ENCODE results near the gene ATP5ME. TPM values are rescaled to one million over a fixed set of nuclear protein-coding genes. Genes with fewer than 3 reads are reported as not detected.
"Not testable (repeated sequence)": the region's sequence is repeated elsewhere in the genome, so short reads cannot be mapped to it uniquely, and the experiment has no call there.

ATP5ME gene
- polyA plus RNA-seq, 2 donors, result 539 to 570 TPM

DNA sequence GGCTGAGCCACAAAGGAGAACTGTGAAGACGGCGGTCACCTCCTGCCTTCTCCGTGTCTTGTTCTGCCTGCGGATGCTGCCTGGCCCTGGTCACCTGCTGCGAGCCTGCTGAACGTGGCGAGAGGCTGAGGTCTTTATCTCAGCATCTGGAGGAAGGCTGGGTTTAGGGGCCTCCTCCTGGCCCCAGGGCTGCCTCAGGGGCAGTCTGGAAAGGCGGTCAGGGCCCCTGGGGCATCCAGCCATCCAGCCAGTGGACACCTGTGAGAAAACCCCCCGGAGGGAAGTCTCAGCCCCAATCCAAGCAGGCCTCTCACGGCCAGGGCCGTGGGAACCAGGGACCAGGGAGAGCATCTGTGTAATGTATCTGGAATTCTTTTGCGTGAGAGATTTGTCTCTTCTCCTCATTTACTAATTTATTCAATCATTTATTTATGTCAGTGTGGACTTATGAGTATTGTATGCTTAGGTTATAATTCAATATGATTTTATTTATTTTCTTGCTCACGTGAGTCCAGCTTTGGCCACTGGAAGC is 37.4 kb downstream of the ATP5ME start:
- WGBS, 2 donors, result 71 to 74% methylated on average over 13 of the region's 13 CpGs
- H3K27ac ChIP-seq (ENCODE audit: low read depth in 2 of 2, low read length in 1 of 2), result no peak overlapping the region
- no peaks in the 10 kb centered on the region for H3K4me1 ChIP-seq (ENCODE audit: control insufficient read depth in 2 of 2, insufficient read depth in 2 of 2, low read length in 1 of 2)
- no peaks in the 10 kb centered on the region for H3K27me3 ChIP-seq (ENCODE audit: control insufficient read depth in 1 of 2, insufficient read depth in 2 of 2, low read length in 2 of 2)
- peaks cover 11 to 22% of the 10 kb centered on the region in 2 donors for H3K9me3 ChIP-seq (ENCODE audit: control insufficient read depth in 2 of 2, insufficient read depth in 1 of 2, low read depth in 1 of 2, low read length in 1 of 2)
- H3K4me3 ChIP-seq (ENCODE audit: low read depth in 1 of 2, low read length in 2 of 2), result no peak overlapping the region
- H3K36me3 ChIP-seq (ENCODE audit: control insufficient read depth in 2 of 2, insufficient read depth in 2 of 2, low read length in 1 of 2), result no peaks in the 10 kb centered on the region

DNA sequence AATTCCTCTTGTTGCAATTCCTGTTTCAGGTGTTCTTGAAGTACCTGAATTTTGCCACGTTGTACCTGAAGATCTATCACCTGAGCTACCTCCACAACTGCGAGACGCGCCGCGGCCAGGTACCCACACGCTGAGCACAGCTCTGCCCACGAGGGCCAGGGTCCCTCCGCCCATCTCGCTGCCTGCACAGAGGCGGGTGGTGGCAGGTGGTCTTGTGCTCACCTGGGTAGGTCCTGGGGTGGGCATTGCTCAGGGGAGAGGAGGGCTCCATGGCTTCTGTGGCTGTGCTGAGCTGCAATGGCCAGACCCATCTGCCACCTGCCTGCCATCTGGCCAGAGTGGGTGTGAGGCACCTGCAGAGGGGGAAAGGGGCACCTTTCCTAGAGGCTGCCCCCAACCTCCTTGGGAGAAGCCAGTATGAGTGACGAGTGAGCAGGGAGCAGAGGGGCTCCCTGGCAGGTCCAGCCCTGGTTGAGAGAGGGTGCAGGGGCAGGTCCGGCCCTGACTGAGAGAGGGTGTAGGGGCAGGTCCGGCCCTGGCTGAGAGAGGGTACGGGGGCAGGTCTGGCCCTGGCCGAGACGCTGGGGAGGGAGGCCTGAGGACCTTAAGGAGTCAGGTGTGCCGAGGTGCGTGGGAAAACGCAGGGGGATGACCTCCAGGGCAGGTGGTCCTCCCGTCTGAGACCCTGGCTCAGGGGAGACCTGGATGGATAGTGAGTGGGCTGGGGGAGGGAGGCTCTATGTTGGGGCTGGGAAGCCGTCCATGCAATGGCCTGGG is 38.0 kb downstream of the ATP5ME start:
- Histone ChIP-seq H3K4me3 (ENCODE audit: low read depth in 1 of 2, low read length in 2 of 2) (no peak overlapping the region), H3K4me1 (ENCODE audit: control insufficient read depth in 2 of 2, insufficient read depth in 2 of 2, low read length in 1 of 2) (no peaks in the 10 kb centered on the region), H3K27me3 (ENCODE audit: control insufficient read depth in 1 of 2, insufficient read depth in 2 of 2, low read length in 2 of 2) (no peaks in the 10 kb centered on the region), H3K27ac (ENCODE audit: low read depth in 2 of 2, low read length in 1 of 2) (no peak overlapping the region), H3K9me3 (ENCODE audit: control insufficient read depth in 2 of 2, insufficient read depth in 1 of 2, low read depth in 1 of 2, low read length in 1 of 2) (peaks cover 8 to 24% of the 10 kb centered on the region in 2 donors), H3K36me3 (ENCODE audit: control insufficient read depth in 2 of 2, insufficient read depth in 2 of 2, low read length in 1 of 2) (no peaks in the 10 kb centered on the region)
- 82 to 83% methylated on average over 21 to 22 of the region's 22 CpGs for WGBS, 2 donors

DNA sequence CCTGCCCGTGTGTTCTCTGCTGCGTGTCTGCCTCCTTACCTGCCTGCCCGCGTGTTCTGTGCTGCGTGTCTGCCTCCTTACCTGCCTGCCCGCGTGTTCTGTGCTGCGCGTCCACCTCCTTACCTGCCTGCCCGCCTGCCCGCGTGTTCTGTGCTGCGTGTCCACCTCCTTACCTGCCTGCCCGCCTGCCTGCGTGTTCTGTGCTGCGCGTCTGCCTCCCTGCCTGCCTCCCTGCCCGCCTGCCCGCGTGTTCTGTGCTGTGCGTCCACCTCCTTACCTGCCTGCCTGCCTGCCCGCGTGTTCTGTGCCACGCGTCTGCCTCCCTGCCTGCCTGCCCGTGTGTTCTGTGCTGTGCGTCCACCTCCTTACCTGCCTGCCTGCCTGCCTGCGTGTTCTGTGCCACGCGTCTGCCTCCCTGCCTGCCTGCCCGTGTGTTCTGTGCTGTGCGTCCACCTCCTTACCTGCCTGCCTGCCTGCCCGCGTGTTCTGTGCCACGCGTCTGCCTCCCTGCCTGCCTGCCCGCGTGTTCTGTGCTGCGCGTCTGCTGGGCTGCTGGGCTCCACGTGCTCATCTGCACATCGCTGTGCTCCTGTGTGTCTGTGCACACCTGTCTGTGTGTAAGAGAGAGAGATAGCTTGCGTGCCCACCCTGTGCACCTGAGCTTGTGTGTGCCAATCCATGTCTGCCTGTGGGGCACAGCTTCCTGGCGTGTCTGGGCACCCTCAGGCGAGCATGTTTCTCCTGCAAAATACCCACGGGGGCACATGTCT is 38.8 kb downstream of the ATP5ME start:
- not testable (repeated sequence) for H3K27me3 ChIP-seq (ENCODE audit: control insufficient read depth in 1 of 2, insufficient read depth in 2 of 2, low read length in 2 of 2); H3K4me3 ChIP-seq (ENCODE audit: low read depth in 1 of 2, low read length in 2 of 2); H3K27ac ChIP-seq (ENCODE audit: low read depth in 2 of 2, low read length in 1 of 2); H3K4me1 ChIP-seq (ENCODE audit: control insufficient read depth in 2 of 2, insufficient read depth in 2 of 2, low read length in 1 of 2); H3K36me3 ChIP-seq (ENCODE audit: control insufficient read depth in 2 of 2, insufficient read depth in 2 of 2, low read length in 1 of 2)
- H3K9me3 ChIP-seq (ENCODE audit: control insufficient read depth in 2 of 2, insufficient read depth in 1 of 2, low read depth in 1 of 2, low read length in 1 of 2), result peaks cover 8 to 24% of the 10 kb centered on the region in 2 donors
- 87 to 88% methylated on average over 44 to 46 of the region's 46 CpGs for WGBS, 2 donors

DNA sequence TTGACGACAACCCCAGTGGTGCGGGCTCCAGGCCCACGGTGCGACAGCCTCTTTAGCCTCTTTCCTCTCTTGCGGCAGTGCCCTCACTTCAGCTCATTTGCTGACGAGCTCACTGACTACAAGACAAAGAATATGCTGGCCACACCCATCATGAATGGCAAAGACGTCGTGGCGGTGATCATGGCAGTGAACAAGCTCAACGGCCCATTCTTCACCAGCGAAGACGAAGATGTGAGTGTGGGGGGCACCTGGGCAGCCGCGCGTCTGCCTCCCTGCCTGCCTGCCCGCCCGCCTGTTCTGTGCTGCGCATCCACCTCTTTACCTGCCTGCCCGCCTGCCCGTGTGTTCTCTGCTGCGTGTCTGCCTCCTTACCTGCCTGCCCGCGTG is 39.5 kb downstream of the ATP5ME start:
- no peak overlapping the region for H3K27ac ChIP-seq (ENCODE audit: low read depth in 2 of 2, low read length in 1 of 2)
- WGBS, 2 donors, result 67 to 72% methylated on average over 19 to 23 of the region's 23 CpGs
- H3K4me1 ChIP-seq (ENCODE audit: control insufficient read depth in 2 of 2, insufficient read depth in 2 of 2, low read length in 1 of 2), result no peaks in the 10 kb centered on the region
- H3K9me3 ChIP-seq (ENCODE audit: control insufficient read depth in 2 of 2, insufficient read depth in 1 of 2, low read depth in 1 of 2, low read length in 1 of 2), result peaks cover 8 to 24% of the 10 kb centered on the region in 2 donors
- H3K27me3 ChIP-seq (ENCODE audit: control insufficient read depth in 1 of 2, insufficient read depth in 2 of 2, low read length in 2 of 2), result no peaks in the 10 kb centered on the region
- H3K36me3 ChIP-seq (ENCODE audit: control insufficient read depth in 2 of 2, insufficient read depth in 2 of 2, low read length in 1 of 2), result no peaks in the 10 kb centered on the region
- no peak overlapping the region for H3K4me3 ChIP-seq (ENCODE audit: low read depth in 1 of 2, low read length in 2 of 2)

DNA sequence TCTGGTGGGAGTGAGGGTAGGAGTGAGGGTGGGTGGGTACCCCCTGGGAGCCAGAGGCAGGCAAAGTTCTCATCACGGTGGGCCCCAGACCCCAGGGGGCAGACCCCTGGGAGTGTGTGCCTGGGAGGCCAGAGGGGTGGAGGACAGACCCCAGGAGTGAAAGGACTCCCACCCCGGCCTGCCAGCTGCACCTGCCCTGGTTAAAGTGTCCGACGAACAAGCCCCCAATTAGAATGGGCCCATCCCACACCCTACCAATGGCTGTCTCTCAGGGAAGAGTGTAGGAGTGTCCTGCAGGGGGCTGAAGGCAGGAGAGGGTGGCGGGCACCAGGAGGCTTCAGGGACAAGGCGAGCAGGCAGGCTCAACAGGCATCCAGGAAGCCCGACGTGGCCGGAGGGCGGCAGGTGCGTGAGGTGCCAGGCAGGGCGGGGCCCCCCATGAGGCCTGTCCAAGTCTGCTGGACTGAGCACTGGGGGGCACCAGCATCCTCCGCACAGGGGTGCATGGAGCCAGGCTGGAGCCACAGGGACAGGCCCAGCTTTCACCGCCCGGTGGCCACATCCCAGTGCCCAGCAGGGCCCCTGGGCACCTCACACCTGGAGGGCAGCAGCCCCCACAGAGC is 40.0 kb downstream of the ATP5ME start:
- Histone ChIP-seq H3K4me3 (ENCODE audit: low read depth in 1 of 2, low read length in 2 of 2) (no peak overlapping the region), H3K9me3 (ENCODE audit: control insufficient read depth in 2 of 2, insufficient read depth in 1 of 2, low read depth in 1 of 2, low read length in 1 of 2) (peaks cover 8 to 24% of the 10 kb centered on the region in 2 donors), H3K27me3 (ENCODE audit: control insufficient read depth in 1 of 2, insufficient read depth in 2 of 2, low read length in 2 of 2) (no peaks in the 10 kb centered on the region), H3K4me1 (ENCODE audit: control insufficient read depth in 2 of 2, insufficient read depth in 2 of 2, low read length in 1 of 2) (no peaks in the 10 kb centered on the region), H3K27ac (ENCODE audit: low read depth in 2 of 2, low read length in 1 of 2) (no peak overlapping the region), H3K36me3 (ENCODE audit: control insufficient read depth in 2 of 2, insufficient read depth in 2 of 2, low read length in 1 of 2) (no peaks in the 10 kb centered on the region)
- WGBS, 2 donors, result 59 to 70% methylated on average over 14 to 15 of the region's 15 CpGs

DNA sequence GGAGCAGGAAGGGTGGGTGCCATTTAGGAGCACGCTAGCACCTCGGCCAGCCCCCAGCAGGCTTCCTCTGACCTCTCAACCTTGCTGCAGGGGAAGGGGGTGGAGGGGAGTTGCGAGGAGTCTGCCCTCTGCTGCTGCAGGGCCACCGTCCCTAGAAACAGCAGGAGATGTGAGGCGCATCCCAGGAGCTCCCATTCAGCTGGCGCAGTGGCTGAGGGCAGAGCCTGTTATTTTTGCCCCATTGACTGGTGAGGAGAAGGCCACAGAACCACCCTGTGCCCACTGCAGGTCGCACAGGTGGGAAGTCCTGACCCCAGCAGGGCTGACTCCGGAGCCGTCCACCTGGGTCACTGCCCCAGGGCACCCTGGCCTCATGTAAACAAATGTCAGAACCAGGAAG is 40.7 kb downstream of the ATP5ME start:
- H3K27ac ChIP-seq (ENCODE audit: low read depth in 2 of 2, low read length in 1 of 2), result no peak overlapping the region
- H3K4me3 ChIP-seq (ENCODE audit: low read depth in 1 of 2, low read length in 2 of 2), result no peak overlapping the region
- H3K4me1 ChIP-seq (ENCODE audit: control insufficient read depth in 2 of 2, insufficient read depth in 2 of 2, low read length in 1 of 2), result no peaks in the 10 kb centered on the region
- H3K36me3 ChIP-seq (ENCODE audit: control insufficient read depth in 2 of 2, insufficient read depth in 2 of 2, low read length in 1 of 2), result no peaks in the 10 kb centered on the region
- no peaks in the 10 kb centered on the region for H3K27me3 ChIP-seq (ENCODE audit: control insufficient read depth in 1 of 2, insufficient read depth in 2 of 2, low read length in 2 of 2)
- H3K9me3 ChIP-seq (ENCODE audit: control insufficient read depth in 2 of 2, insufficient read depth in 1 of 2, low read depth in 1 of 2, low read length in 1 of 2), result peaks cover 8 to 24% of the 10 kb centered on the region in 2 donors
- whole genome bisulfite sequencing, 2 donors, result 50 to 56% methylated on average over 9 of the region's 9 CpGs

DNA sequence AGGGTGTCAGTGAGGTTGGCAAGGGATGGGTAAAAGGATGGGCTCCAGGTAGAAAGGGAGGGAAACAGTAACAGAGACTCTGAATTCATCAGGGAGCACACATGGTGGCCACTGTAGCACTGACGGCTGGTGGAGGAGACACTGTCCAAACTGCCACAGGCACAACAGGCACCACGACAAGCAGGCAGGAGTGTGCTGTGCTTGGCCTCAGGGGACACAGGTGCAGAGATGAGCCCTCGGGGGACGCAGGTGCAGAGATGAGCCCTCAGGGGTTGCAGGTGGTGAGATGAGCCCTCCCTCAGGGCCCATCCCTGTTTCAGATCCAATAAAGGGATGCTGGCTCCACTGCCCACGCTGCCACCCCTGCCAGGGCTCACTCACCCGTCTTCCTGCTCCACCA is 41.1 kb downstream of the ATP5ME start:
- Histone ChIP-seq H3K4me3 (ENCODE audit: low read depth in 1 of 2, low read length in 2 of 2) (no peak overlapping the region), H3K36me3 (ENCODE audit: control insufficient read depth in 2 of 2, insufficient read depth in 2 of 2, low read length in 1 of 2) (no peaks in the 10 kb centered on the region), H3K4me1 (ENCODE audit: control insufficient read depth in 2 of 2, insufficient read depth in 2 of 2, low read length in 1 of 2) (no peaks in the 10 kb centered on the region), H3K9me3 (ENCODE audit: control insufficient read depth in 2 of 2, insufficient read depth in 1 of 2, low read depth in 1 of 2, low read length in 1 of 2) (peaks cover 8 to 24% of the 10 kb centered on the region in 2 donors), H3K27me3 (ENCODE audit: control insufficient read depth in 1 of 2, insufficient read depth in 2 of 2, low read length in 2 of 2) (no peaks in the 10 kb centered on the region), H3K27ac (ENCODE audit: low read depth in 2 of 2, low read length in 1 of 2) (no peak overlapping the region)
- WGBS, 2 donors, result 73 to 80% methylated on average over 4 to 6 of the region's 6 CpGs

DNA sequence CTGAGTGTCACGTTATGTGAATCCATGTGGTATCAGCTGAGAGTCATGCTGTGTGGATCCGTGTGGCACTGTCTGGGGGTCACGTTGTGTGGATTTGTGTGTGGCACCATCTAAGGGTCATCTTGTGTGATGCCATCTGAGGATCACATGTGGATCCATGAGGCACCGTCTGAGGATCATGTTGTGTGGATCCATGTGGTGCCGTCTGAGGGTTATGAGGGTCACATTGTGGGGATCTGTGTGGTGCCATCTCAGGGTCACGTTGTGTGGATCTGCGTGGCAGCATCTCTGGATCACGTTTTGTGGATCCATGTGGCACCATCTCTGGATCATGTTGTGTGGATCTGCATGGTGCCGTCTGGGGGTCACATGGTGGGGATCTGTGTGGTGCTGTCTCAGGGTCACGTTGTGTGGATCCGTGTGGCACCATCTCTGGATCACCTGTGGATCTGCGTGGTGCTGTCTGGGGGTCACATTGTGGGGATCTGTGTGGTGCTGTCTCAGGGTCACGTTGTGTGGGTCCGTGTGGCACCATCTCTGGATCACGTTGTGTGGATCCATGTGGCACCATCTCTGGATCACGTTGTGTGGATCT is 41.8 kb downstream of the ATP5ME start:
- WGBS, 2 donors, result 90 to 91% methylated on average over 16 of the region's 16 CpGs

DNA sequence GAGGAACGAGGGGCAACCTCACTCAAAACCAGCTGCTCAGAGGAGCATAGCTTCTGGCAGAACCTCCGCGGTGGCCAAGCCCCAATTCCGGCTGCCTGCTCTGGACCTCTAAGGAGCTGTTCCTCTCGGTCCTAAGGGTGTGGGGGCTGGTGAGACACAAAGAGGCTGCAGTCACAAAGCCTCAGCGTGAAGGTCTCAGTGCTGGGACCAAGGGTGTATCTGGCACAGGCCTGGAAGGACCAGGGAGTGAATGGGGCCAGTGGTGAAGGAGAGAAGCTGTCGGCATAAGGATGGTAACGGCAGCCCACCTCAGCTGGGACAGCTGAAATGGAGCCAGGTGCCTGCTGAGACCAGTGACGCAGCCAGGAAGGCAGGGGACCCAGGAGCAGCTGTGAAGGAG is 43.4 kb downstream of the ATP5ME start:
- Histone ChIP-seq H3K4me3 (ENCODE audit: low read depth in 1 of 2, low read length in 2 of 2) (no peak overlapping the region), H3K4me1 (ENCODE audit: control insufficient read depth in 2 of 2, insufficient read depth in 2 of 2, low read length in 1 of 2) (no peaks in the 10 kb centered on the region), H3K9me3 (ENCODE audit: control insufficient read depth in 2 of 2, insufficient read depth in 1 of 2, low read depth in 1 of 2, low read length in 1 of 2) (peaks cover 8 to 24% of the 10 kb centered on the region in 2 donors), H3K27ac (ENCODE audit: low read depth in 2 of 2, low read length in 1 of 2) (no peak overlapping the region), H3K27me3 (ENCODE audit: control insufficient read depth in 1 of 2, insufficient read depth in 2 of 2, low read length in 2 of 2) (no peaks in the 10 kb centered on the region), H3K36me3 (ENCODE audit: control insufficient read depth in 2 of 2, insufficient read depth in 2 of 2, low read length in 1 of 2) (no peaks in the 10 kb centered on the region)
- WGBS, 2 donors, result 61 to 70% methylated on average over 9 of the region's 9 CpGs

More for the DNA sequence above, 41.8 kb downstream of the ATP5ME start:
- Histone ChIP-seq H3K9me3 (ENCODE audit: control insufficient read depth in 2 of 2, insufficient read depth in 1 of 2, low read depth in 1 of 2, low read length in 1 of 2) (peaks cover 8 to 24% of the 10 kb centered on the region in 2 donors), H3K4me3 (ENCODE audit: low read depth in 1 of 2, low read length in 2 of 2) (no peak overlapping the region), H3K36me3 (ENCODE audit: control insufficient read depth in 2 of 2, insufficient read depth in 2 of 2, low read length in 1 of 2) (no peaks in the 10 kb centered on the region), H3K27ac (ENCODE audit: low read depth in 2 of 2, low read length in 1 of 2) (no peak overlapping the region), H3K27me3 (ENCODE audit: control insufficient read depth in 1 of 2, insufficient read depth in 2 of 2, low read length in 2 of 2) (no peaks in the 10 kb centered on the region), H3K4me1 (ENCODE audit: control insufficient read depth in 2 of 2, insufficient read depth in 2 of 2, low read length in 1 of 2) (no peaks in the 10 kb centered on the region)
